ENCODE results near the gene PIEZO2. TPM values are rescaled to one million over a fixed set of nuclear protein-coding genes. Genes with fewer than 3 reads are reported as not detected.

The PIEZO2 gene
- polyA plus RNA-seq, 1 donor from 2014 or later = 0.30 TPM

- H2AFZ ChIP-seq (ENCODE audit: low read depth, low read length) = no peak overlapping the region
- H3K4me3 ChIP-seq (ENCODE audit: low read length) = no peak overlapping the region
- H3K4me2 ChIP-seq (ENCODE audit: low read length) = no peak overlapping the region
- H3K79me2 ChIP-seq (replicated peaks; ENCODE audit: insufficient read depth, low read length) = no peaks in the 10 kb centered on the region
- H3K9me3 ChIP-seq (ENCODE audit: low read length) = no peaks in the 10 kb centered on the region
- H3K36me3 ChIP-seq (ENCODE audit: insufficient read depth, low read length) = no peaks in the 10 kb centered on the region
- H3K9me2 ChIP-seq (ENCODE audit: insufficient read depth, low read length) = no peaks in the 10 kb centered on the region
- no peaks in the 10 kb centered on the region for H3F3A ChIP-seq (ENCODE audit: insufficient read depth, low read length, poor library complexity, severe bottlenecking)
- H3K27me3 ChIP-seq (ENCODE audit: insufficient read depth, low read depth, low read length) = no peaks in the 10 kb centered on the region
- H3K27ac ChIP-seq (ENCODE audit: low read length) = no peak overlapping the region
- H3K9ac ChIP-seq (ENCODE audit: low read length) = no peak overlapping the region
- H4K20me1 ChIP-seq (ENCODE audit: insufficient read depth) = no peaks in the 10 kb centered on the region
- no peak for TF ChIP-seq POLR2AphosphoS5 (IDR thresholded peaks at IDR 0.05)
- TF ChIP-seq, protein P1, sequence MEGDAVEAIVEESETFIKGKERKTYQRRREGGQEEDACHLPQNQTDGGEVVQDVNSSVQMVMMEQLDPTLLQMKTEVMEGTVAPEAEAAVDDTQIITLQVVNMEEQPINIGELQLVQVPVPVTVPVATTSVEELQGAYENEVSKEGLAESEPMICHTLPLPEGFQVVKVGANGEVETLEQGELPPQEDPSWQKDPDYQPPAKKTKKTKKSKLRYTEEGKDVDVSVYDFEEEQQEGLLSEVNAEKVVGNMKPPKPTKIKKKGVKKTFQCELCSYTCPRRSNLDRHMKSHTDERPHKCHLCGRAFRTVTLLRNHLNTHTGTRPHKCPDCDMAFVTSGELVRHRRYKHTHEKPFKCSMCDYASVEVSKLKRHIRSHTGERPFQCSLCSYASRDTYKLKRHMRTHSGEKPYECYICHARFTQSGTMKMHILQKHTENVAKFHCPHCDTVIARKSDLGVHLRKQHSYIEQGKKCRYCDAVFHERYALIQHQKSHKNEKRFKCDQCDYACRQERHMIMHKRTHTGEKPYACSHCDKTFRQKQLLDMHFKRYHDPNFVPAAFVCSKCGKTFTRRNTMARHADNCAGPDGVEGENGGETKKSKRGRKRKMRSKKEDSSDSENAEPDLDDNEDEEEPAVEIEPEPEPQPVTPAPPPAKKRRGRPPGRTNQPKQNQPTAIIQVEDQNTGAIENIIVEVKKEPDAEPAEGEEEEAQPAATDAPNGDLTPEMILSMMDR (IDR thresholded peaks at IDR 0.05; ENCODE audit: poor library complexity, severe bottlenecking) = no peak
Observed at GRCh38 chr18:11035814-11036495, 113.4 kb downstream of the PIEZO2 start.

GRCh38 chr18:11035376-11035775, 114.0 kb downstream of the PIEZO2 start:
- Histone ChIP-seq H3K4me3 (ENCODE audit: low read length) (no peak overlapping the region), H3K9me2 (ENCODE audit: insufficient read depth, low read length) (no peaks in the 10 kb centered on the region), H4K20me1 (ENCODE audit: insufficient read depth) (no peaks in the 10 kb centered on the region), H3K36me3 (ENCODE audit: insufficient read depth, low read length) (no peaks in the 10 kb centered on the region), H3K79me2 (replicated peaks; ENCODE audit: insufficient read depth, low read length) (no peaks in the 10 kb centered on the region), H3K27me3 (ENCODE audit: insufficient read depth, low read depth, low read length) (no peaks in the 10 kb centered on the region), H3K9me3 (ENCODE audit: low read length) (no peaks in the 10 kb centered on the region), H3K9ac (ENCODE audit: low read length) (no peak overlapping the region), H3F3A (ENCODE audit: insufficient read depth, low read length, poor library complexity, severe bottlenecking) (no peaks in the 10 kb centered on the region), H2AFZ (ENCODE audit: low read depth, low read length) (no peak overlapping the region), H3K27ac (ENCODE audit: low read length) (no peak overlapping the region), H3K4me2 (ENCODE audit: low read length) (no peak overlapping the region)
- TF ChIP-seq TAF1 (IDR thresholded peaks at IDR 0.05; ENCODE audit: low read depth) = no peak
- TF ChIP-seq POLR2AphosphoS5 (IDR thresholded peaks at IDR 0.05) = no peak

DNA sequence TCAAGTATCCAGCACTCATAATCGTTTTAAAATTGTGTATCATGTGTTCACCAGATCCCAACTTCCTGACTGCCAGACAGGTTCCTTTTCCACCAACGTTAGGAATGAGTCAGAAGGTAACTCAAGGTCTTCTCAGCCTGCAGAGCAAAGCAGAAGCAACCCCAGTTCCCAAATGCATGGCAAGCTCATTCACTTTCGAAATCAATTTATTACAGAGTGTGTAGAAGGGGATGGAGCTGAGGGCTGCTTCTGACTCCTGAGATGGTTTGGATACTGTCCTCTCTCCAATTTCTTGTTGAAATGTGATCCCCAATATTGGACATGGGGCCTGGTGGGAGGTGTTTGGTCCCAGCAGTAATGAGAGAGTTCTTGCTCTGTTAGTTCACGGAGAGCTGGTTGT, 114.5 kb downstream of the PIEZO2 start:
- Histone ChIP-seq H3K9me2 (ENCODE audit: insufficient read depth, low read length) (no peaks in the 10 kb centered on the region), H3K9ac (ENCODE audit: low read length) (no peak overlapping the region), H4K20me1 (ENCODE audit: insufficient read depth) (no peaks in the 10 kb centered on the region), H3K4me3 (ENCODE audit: low read length) (no peak overlapping the region), H3K36me3 (ENCODE audit: insufficient read depth, low read length) (no peaks in the 10 kb centered on the region), H3K9me3 (ENCODE audit: low read length) (no peaks in the 10 kb centered on the region), H3F3A (ENCODE audit: insufficient read depth, low read length, poor library complexity, severe bottlenecking) (no peaks in the 10 kb centered on the region), H3K27ac (ENCODE audit: low read length) (no peak overlapping the region), H3K4me2 (ENCODE audit: low read length) (no peak overlapping the region), H3K79me2 (replicated peaks; ENCODE audit: insufficient read depth, low read length) (no peaks in the 10 kb centered on the region), H3K27me3 (ENCODE audit: insufficient read depth, low read depth, low read length) (no peaks in the 10 kb centered on the region), H2AFZ (ENCODE audit: low read depth, low read length) (no peak overlapping the region)
- TF ChIP-seq REST (IDR thresholded peaks at IDR 0.05; ENCODE audit: borderline replicate concordance) (no peak), EZH2 (IDR thresholded peaks at IDR 0.05; ENCODE audit: borderline replicate concordance, insufficient read depth, low read length, poor library complexity, severe bottlenecking) (no peak), MXI1 (conservative IDR thresholded peaks at IDR 0.05; ENCODE audit: poor library complexity, severe bottlenecking) (no peak), POLR2AphosphoS5 (IDR thresholded peaks at IDR 0.05) (no peak), RAD21 (conservative IDR thresholded peaks at IDR 0.05) (no peak), SMC3 (conservative IDR thresholded peaks at IDR 0.05; ENCODE audit: poor library complexity) (no peak), EP300 (conservative IDR thresholded peaks at IDR 0.05; ENCODE audit: poor library complexity, severe bottlenecking) (no peak), TAF1 (IDR thresholded peaks at IDR 0.05; ENCODE audit: low read depth) (no peak)
- TF ChIP-seq, protein P1 (IDR thresholded peaks at IDR 0.05; ENCODE audit: poor library complexity, severe bottlenecking) = no peak
